Skeletal muscle tissue (tissue), 4 donors: ENCODE data around the gene ASB7. TPM values are rescaled to one million over a fixed set of nuclear protein-coding genes. Genes with fewer than 3 reads are reported as not detected.
A peak's percentile ranks its signal among the peaks of the same experiment; 100 is the strongest.
"Not testable (repeated sequence)": the region's sequence is repeated elsewhere in the genome, so short reads cannot be mapped to it uniquely, and the experiment has no call there.

Source experiments
- H3K27ac ChIP-seq: one replicate; pipeline ENCODE4 v1.7.0; 2013; ENCODE audit warnings: mild to moderate bottlenecking, low read depth, low read length, inconsistent platforms
- H3K27me3 ChIP-seq, 3 donors: one replicate each; pipeline ENCODE4 v1.7.0; 2013; ENCODE audit warnings: low read length in 3 of 3; ENCODE audit not compliant: control insufficient read depth in 3 of 3, insufficient read depth in 3 of 3
- H3K36me3 ChIP-seq, 3 donors: one replicate each; pipeline ENCODE4 v1.7.0; 2013; ENCODE audit warnings: low read length in 3 of 3; ENCODE audit not compliant: control insufficient read depth in 3 of 3, insufficient read depth in 3 of 3
- H3K4me1 ChIP-seq, 3 donors: one replicate each; pipeline ENCODE4 v1.7.0; 2013; ENCODE audit warnings: low read length in 3 of 3, mild to moderate bottlenecking in 3 of 3; ENCODE audit not compliant: control insufficient read depth in 3 of 3, insufficient read depth in 3 of 3
- H3K4me3 ChIP-seq, 3 donors: one replicate each; pipeline ENCODE4 v1.7.0; 2013; ENCODE audit warnings: low read length in 3 of 3
- H3K9ac ChIP-seq, 3 donors: one replicate each; pipeline ENCODE4 v1.7.0; 2013; ENCODE audit warnings: low read length in 3 of 3, mild to moderate bottlenecking in 3 of 3, moderate library complexity in 2 of 3, low read depth in 1 of 3
- H3K9me3 ChIP-seq, 3 donors: one replicate each; pipeline ENCODE4 v1.7.0; 2013; ENCODE audit warnings: low read length in 3 of 3; ENCODE audit not compliant: control insufficient read depth in 3 of 3
- total RNA-seq: library from RNA; depleted of rRNA; stranded (reverse); fragments of >200 nt; gene quantifications from one replicate; pipeline ENCODE4 v1.2.3, GENCODE V29; 2014
- donor health status: Osteomylitis.

Gene ASB7
- total RNA-seq, 1 donor from 2014 or later, result 9.4 TPM

GRCh38 chr15:100672959-100673358 is 70.6 kb downstream of the ASB7 start:
- Histone ChIP-seq H3K27ac (no peak overlapping the region), H3K36me3 (no peaks in the 10 kb centered on the region), H3K9me3 (no peaks in the 10 kb centered on the region), H3K4me1 (no peaks in the 10 kb centered on the region), H3K9ac (no peak overlapping the region), H3K4me3 (no peak overlapping the region), H3K27me3 (peaks cover 0 to 12% (median 10%) of the 10 kb centered on the region in 3 donors)

GRCh38 chr15:100679151-100679550 is 76.8 kb downstream of the ASB7 start:
- not testable (repeated sequence) for H3K27me3 ChIP-seq, H3K9ac ChIP-seq, H3K4me3 ChIP-seq, H3K4me1 ChIP-seq, H3K27ac ChIP-seq, H3K9me3 ChIP-seq, H3K36me3 ChIP-seq

- peaks cover 0 to 4% (median 0%) of the 10 kb centered on the region in 3 donors for H3K27me3 ChIP-seq
- no peaks in the 10 kb centered on the region for H3K36me3 ChIP-seq
- no peak overlapping the region for H3K4me3 ChIP-seq
- no peaks in the 10 kb centered on the region for H3K4me1 ChIP-seq
- H3K9me3 ChIP-seq, result no peaks in the 10 kb centered on the region
- no peak overlapping the region for H3K9ac ChIP-seq
- H3K27ac ChIP-seq, result no peak overlapping the region
Observed at GRCh38 chr15:100680726-100681125, 78.3 kb downstream of the ASB7 start.

GRCh38 chr15:100681335-100681746 is 79.0 kb downstream of the ASB7 start:
- no peak overlapping the region for H3K27ac ChIP-seq
- H3K4me3 ChIP-seq, result no peak overlapping the region
- H3K4me1 ChIP-seq, result peaks cover 0 to under 1% (median 0%) of the 10 kb centered on the region in 3 donors
- H3K9ac ChIP-seq, result no peak overlapping the region
- no peaks in the 10 kb centered on the region for H3K9me3 ChIP-seq
- H3K36me3 ChIP-seq, result no peaks in the 10 kb centered on the region
- peaks cover 5 to 7% (median 5%) of the 10 kb centered on the region in 3 donors for H3K27me3 ChIP-seq

GRCh38 chr15:100682468-100682867 is 80.1 kb downstream of the ASB7 start:
- H3K4me1 ChIP-seq, result peaks cover 0 to 4% (median 0%) of the 10 kb centered on the region in 3 donors

GRCh38 chr15:100683434-100683833 is 81.0 kb downstream of the ASB7 start:
- Histone ChIP-seq H3K27ac (no peak overlapping the region), H3K4me1 (peaks cover 0 to 5% (median 4%) of the 10 kb centered on the region in 3 donors), H3K27me3 (peaks cover 10 to 13% (median 13%) of the 10 kb centered on the region in 3 donors), H3K4me3 (no peak overlapping the region), H3K36me3 (no peaks in the 10 kb centered on the region), H3K9ac (no peak overlapping the region), H3K9me3 (no peaks in the 10 kb centered on the region)

More at GRCh38 chr15:100682468-100682867, 80.1 kb downstream of the ASB7 start:
- Histone ChIP-seq H3K9me3 (no peaks in the 10 kb centered on the region), H3K4me3 (no peak overlapping the region), H3K36me3 (no peaks in the 10 kb centered on the region), H3K27me3 (peaks cover 10 to 13% (median 11%) of the 10 kb centered on the region in 3 donors), H3K9ac (no peak overlapping the region), H3K27ac (no peak overlapping the region)

- H3K27me3 ChIP-seq, result peaks cover 10 to 14% (median 13%) of the 10 kb centered on the region in 3 donors
- H3K9me3 ChIP-seq, result no peaks in the 10 kb centered on the region
- no peak overlapping the region for H3K4me3 ChIP-seq
- H3K9ac ChIP-seq, result no peak overlapping the region
- no peaks in the 10 kb centered on the region for H3K36me3 ChIP-seq
- no peak overlapping the region for H3K27ac ChIP-seq
- H3K4me1 ChIP-seq, result peaks cover 0 to 5% (median 4%) of the 10 kb centered on the region in 3 donors
Observed at GRCh38 chr15:100684591-100684990, 82.2 kb downstream of the ASB7 start.

- H3K4me3 ChIP-seq, result peak overlapping the region in 1 of 3 donors; percentile 13
- no peaks in the 10 kb centered on the region for H3K9me3 ChIP-seq
- peaks cover 0 to 5% (median 4%) of the 10 kb centered on the region in 3 donors for H3K4me1 ChIP-seq
- peak overlapping the region; percentile 84 for H3K27ac ChIP-seq
- no peak overlapping the region for H3K9ac ChIP-seq
- no peaks in the 10 kb centered on the region for H3K36me3 ChIP-seq
- peaks cover 10 to 14% (median 13%) of the 10 kb centered on the region in 3 donors for H3K27me3 ChIP-seq
Observed at GRCh38 chr15:100686021-100686724, 83.8 kb downstream of the ASB7 start.

- Histone ChIP-seq H3K9ac (no peak overlapping the region), H3K4me1 (peaks cover 0 to 5% (median 4%) of the 10 kb centered on the region in 3 donors), H3K27ac (peak overlapping the region; percentile 84), H3K27me3 (peaks cover 10 to 14% (median 13%) of the 10 kb centered on the region in 3 donors), H3K4me3 (peak overlapping the region in 1 of 3 donors; percentile 13), H3K36me3 (no peaks in the 10 kb centered on the region), H3K9me3 (no peaks in the 10 kb centered on the region)
Observed at GRCh38 chr15:100686725-100687473, 84.5 kb downstream of the ASB7 start.
